Peyer's patch (tissue), 4 donors: ENCODE data around the gene SPATA16. TPM values are rescaled to one million over a fixed set of nuclear protein-coding genes. Genes with fewer than 3 reads are reported as not detected.

ENCODE experiments used
- DNase-seq, 3 donors: peaks; one replicate each; pipeline ENCODE4 v3.0.0-alpha.2; 2017 to 2019
- H3K27ac ChIP-seq, 4 donors: fragments of 200-600 bp; sonication (generic); one replicate each; pipeline ENCODE4 v1.5.1; 2016 to 2019
- H3K27me3 ChIP-seq, 2 donors: fragments of 200-600 bp; sonication (generic); one replicate each; pipeline ENCODE4 v1.5.1; 2019
- H3K36me3 ChIP-seq, 3 donors: fragments of 200-600 bp; sonication (generic); one replicate each; pipeline ENCODE4 v1.5.1; 2016 to 2019
- H3K4me1 ChIP-seq, 4 donors: fragments of 200-600 bp; sonication (generic); one replicate each; pipeline ENCODE4 v1.5.1; 2016 to 2019
- H3K4me3 ChIP-seq, 4 donors: fragments of 200-600 bp; sonication (generic); 1 replicate in 3 of 4; 2 replicates in 1 of 4; pipeline ENCODE4 v1.5.1; 2016 to 2019; ENCODE audit warnings: mild to moderate bottlenecking in 1 of 4
- H3K9me3 ChIP-seq, 4 donors: fragments of 200-600 bp; sonication (generic); one replicate each; pipeline ENCODE4 v1.5.1; 2016 to 2019; ENCODE audit warnings: mild to moderate bottlenecking in 1 of 4
- POLR2A ChIP-seq, 2 donors: fragments of 450-650 bp; IDR thresholded peaks; one replicate each; pipeline ENCODE4 v1.5.1; 2017; ENCODE audit warnings: antibody characterized with exemption in 2 of 2, mild to moderate bottlenecking in 2 of 2, moderate library complexity in 2 of 2
- total RNA-seq, 4 donors: library from RNA; depleted of rRNA; stranded (reverse); fragments of >200 nt; gene quantifications; one replicate each; pipeline ENCODE4 v1.1.0, GENCODE V29; 2016
- TF ChIP-seq, protein P1 (sequence below), 6 experiments: fragments of 450-650 bp in 4 of 6; fragments of 200-600 bp in 2 of 6; sonication (generic) in 1 of 6; IDR thresholded peaks; one replicate each; pipeline ENCODE4 v1.5.1; 2017 to 2019; ENCODE audit warnings: antibody characterized with exemption in 6 of 6, mild to moderate bottlenecking in 3 of 6, moderate library complexity in 1 of 6

SPATA16 gene
- total RNA-seq, 4 donors from 2014 or later = not detected

DNA sequence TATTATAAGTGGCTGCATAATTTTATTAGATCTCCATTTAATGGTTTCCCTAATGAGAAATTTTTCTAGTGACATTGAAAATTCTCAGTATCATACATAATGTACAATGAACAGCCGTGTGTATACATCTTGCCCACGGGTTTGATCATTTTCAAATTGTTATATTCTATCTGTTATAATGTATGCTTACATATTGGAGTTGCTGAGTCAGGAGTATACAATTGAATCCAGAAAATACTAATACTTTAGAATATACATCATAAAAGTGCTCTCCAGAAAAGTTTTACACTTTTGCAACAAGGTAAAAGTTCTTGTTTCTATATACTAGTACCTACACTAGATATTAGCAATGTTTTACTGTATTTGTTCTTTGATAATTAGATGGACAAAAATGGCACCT lies 82.8 kb downstream of the SPATA16 start:
- H3K27me3 ChIP-seq = no peaks in the 10 kb centered on the region
- DNase-seq = no peak
- no peaks in the 10 kb centered on the region for H3K4me1 ChIP-seq
- H3K4me3 ChIP-seq = no peak overlapping the region
- H3K27ac ChIP-seq = no peak overlapping the region
- H3K36me3 ChIP-seq = no peaks in the 10 kb centered on the region
- TF ChIP-seq, protein P1, sequence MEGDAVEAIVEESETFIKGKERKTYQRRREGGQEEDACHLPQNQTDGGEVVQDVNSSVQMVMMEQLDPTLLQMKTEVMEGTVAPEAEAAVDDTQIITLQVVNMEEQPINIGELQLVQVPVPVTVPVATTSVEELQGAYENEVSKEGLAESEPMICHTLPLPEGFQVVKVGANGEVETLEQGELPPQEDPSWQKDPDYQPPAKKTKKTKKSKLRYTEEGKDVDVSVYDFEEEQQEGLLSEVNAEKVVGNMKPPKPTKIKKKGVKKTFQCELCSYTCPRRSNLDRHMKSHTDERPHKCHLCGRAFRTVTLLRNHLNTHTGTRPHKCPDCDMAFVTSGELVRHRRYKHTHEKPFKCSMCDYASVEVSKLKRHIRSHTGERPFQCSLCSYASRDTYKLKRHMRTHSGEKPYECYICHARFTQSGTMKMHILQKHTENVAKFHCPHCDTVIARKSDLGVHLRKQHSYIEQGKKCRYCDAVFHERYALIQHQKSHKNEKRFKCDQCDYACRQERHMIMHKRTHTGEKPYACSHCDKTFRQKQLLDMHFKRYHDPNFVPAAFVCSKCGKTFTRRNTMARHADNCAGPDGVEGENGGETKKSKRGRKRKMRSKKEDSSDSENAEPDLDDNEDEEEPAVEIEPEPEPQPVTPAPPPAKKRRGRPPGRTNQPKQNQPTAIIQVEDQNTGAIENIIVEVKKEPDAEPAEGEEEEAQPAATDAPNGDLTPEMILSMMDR (IDR thresholded peaks at IDR 0.05) = no peak
- TF ChIP-seq POLR2A (IDR thresholded peaks at IDR 0.05) = no peak
- no peaks in the 10 kb centered on the region for H3K9me3 ChIP-seq

DNA sequence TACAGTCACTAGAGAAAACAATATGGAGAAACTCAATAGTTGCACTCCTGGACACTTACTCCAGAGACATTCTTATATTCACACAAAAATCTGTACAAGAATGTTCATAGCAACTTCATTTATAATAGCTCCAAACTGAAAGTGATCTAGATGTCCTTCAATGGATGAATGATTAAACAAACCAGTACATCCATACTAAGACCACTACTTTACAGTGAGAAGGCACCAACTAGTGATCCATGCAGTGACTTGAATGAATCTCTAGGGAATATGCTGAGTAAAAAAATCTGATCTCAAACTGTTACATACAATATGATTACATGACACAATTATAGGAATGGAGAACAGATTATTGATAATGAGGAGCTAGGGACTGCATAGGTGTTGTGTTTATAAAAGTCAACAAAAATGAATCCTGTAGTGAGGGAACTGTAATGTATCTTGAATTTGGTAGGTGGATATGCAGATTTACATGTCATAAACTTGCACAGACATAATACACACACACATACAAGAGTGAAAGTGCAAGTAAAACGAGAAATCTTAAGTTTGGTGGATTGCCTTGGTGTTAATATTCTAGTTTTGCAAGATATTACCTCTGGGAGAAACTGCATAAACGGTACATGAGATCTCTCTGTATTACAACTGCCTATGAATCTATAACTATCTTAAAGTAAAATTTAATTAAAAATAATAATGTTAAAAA lies 85.7 kb downstream of the SPATA16 start:
- no peak for DNase-seq
- Histone ChIP-seq H3K27me3 (no peaks in the 10 kb centered on the region), H3K36me3 (no peaks in the 10 kb centered on the region), H3K27ac (no peak overlapping the region), H3K4me3 (no peak overlapping the region), H3K4me1 (no peaks in the 10 kb centered on the region), H3K9me3 (no peaks in the 10 kb centered on the region)
- TF ChIP-seq, protein P1 (IDR thresholded peaks at IDR 0.05) = no peak
- TF ChIP-seq POLR2A (IDR thresholded peaks at IDR 0.05) = no peak

DNA sequence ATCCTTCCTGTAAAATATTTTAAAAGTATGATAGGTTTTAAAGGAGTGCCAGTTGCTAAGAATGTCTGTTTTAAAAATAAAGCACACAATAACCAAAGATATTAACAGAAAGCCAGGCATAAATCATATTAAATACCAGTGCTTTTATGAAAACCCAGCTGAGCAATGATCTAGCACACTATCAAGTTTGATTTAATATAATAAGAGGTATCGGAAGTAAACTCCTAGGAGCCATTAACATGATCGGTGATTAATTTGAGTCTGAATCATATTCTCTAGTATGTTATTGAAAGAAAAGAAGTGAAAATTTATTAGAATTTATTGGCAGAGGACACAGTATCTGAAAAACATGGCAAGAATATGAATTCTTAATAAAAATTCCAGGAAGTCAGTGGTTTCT lies 91.7 kb downstream of the SPATA16 start:
- H3K27ac ChIP-seq = no peak overlapping the region
- H3K9me3 ChIP-seq = no peaks in the 10 kb centered on the region
- H3K4me1 ChIP-seq = no peaks in the 10 kb centered on the region
- TF ChIP-seq POLR2A (IDR thresholded peaks at IDR 0.05) = no peak
- TF ChIP-seq, protein P1 (IDR thresholded peaks at IDR 0.05) = no peak
- no peak overlapping the region for H3K4me3 ChIP-seq
- no peaks in the 10 kb centered on the region for H3K27me3 ChIP-seq
- H3K36me3 ChIP-seq = no peaks in the 10 kb centered on the region
- no peak for DNase-seq

DNA sequence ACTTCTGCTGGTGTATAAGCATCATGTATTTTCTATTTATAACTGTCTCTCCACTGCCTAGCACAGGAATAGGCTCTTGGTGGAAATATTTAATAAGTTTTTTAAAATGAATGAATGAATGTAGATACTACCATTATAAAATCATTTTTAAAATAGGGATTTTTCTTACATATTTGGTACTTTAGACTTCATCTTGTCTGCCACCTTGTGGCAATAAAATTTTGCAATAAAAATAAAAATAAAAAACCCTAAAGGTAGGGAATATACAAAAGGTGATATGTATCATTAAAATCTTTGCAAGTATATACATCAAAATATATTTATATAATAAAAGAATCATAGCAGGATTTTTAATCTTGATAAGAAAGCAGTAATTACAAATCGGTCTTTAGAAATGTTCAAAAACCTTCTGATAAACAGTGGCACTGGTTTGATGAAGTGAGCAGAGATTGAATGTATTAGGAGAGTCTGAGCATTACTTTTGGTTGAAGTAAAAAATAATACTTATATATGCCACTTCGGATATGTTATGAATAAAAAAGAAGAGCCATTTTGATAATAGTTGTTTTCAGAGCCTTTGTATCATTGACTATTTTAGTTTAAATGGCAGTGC lies 95.2 kb downstream of the SPATA16 start:
- Histone ChIP-seq H3K27me3 (no peaks in the 10 kb centered on the region), H3K36me3 (no peaks in the 10 kb centered on the region), H3K4me3 (no peak overlapping the region), H3K27ac (no peak overlapping the region), H3K9me3 (no peaks in the 10 kb centered on the region), H3K4me1 (no peaks in the 10 kb centered on the region)
- TF ChIP-seq POLR2A (IDR thresholded peaks at IDR 0.05) = no peak
- TF ChIP-seq, protein P1 (IDR thresholded peaks at IDR 0.05) = peak in 1 of 6 experiments; percentile 8
- no peak for DNase-seq

DNA sequence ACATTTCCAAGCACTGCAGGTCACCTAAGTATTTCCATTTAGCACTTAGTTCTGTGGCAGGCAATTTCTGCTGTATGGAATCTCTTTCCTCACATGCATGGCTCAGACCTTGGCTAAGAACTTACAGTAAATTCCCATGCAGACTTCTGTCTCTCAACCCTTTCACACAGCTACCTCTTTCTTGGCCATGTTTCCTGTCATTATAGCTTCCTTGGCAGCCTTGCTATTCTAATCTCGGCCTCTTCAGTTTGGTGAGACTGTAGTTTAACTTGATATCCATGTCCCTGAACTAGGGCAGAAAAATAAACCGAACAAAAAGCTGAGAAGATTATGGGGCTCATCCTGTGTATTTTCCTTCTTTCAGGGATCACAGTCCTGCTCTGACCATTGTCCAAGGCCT lies 96.0 kb downstream of the SPATA16 start:
- Histone ChIP-seq H3K27me3 (no peaks in the 10 kb centered on the region), H3K27ac (no peak overlapping the region), H3K4me1 (no peaks in the 10 kb centered on the region), H3K4me3 (no peak overlapping the region), H3K9me3 (no peaks in the 10 kb centered on the region), H3K36me3 (no peaks in the 10 kb centered on the region)
- no peak for DNase-seq
- TF ChIP-seq, protein P1 (IDR thresholded peaks at IDR 0.05) = no peak
- no peak for TF ChIP-seq POLR2A (IDR thresholded peaks at IDR 0.05)
